Effector memory CD4-positive, alpha-beta T cell (primary cell): ENCODE data around the gene ADAMTS14.

Experiments used
- DNase-seq, 3 donors: peaks; one replicate each; pipeline ENCODE4 v3.0.0-alpha.2; 2020
- H3K27ac ChIP-seq: 2 replicates; pipeline ENCODE4 v1.7.0; 2013; ENCODE audit warnings: mild to moderate bottlenecking, low read length, moderate library complexity; ENCODE audit not compliant: insufficient read depth, poor library complexity, severe bottlenecking
- H3K27me3 ChIP-seq: replicated peaks from 2 replicates; pipeline ENCODE4 v1.7.0; 2013; ENCODE audit warnings: mild to moderate bottlenecking, low read length; ENCODE audit not compliant: insufficient read depth, control insufficient read depth, poor library complexity, severe bottlenecking
- H3K36me3 ChIP-seq: 2 replicates; pipeline ENCODE4 v1.7.0; 2013; ENCODE audit warnings: mild to moderate bottlenecking, low read length, moderate library complexity; ENCODE audit not compliant: control insufficient read depth, insufficient read depth
- H3K4me1 ChIP-seq: 2 replicates; pipeline ENCODE4 v1.7.0; 2013; ENCODE audit warnings: low read length, mild to moderate bottlenecking; ENCODE audit not compliant: control insufficient read depth, insufficient read depth, poor library complexity, severe bottlenecking
- H3K4me3 ChIP-seq: 2 replicates; pipeline ENCODE4 v1.7.0; 2013; ENCODE audit warnings: low read length, low read depth, mild to moderate bottlenecking; ENCODE audit not compliant: insufficient read depth, poor library complexity, severe bottlenecking
- H3K9me3 ChIP-seq: 2 replicates; pipeline ENCODE4 v1.7.0; 2013; ENCODE audit warnings: mild to moderate bottlenecking, low read length, moderate library complexity; ENCODE audit not compliant: control insufficient read depth

Gene ADAMTS14

DNA sequence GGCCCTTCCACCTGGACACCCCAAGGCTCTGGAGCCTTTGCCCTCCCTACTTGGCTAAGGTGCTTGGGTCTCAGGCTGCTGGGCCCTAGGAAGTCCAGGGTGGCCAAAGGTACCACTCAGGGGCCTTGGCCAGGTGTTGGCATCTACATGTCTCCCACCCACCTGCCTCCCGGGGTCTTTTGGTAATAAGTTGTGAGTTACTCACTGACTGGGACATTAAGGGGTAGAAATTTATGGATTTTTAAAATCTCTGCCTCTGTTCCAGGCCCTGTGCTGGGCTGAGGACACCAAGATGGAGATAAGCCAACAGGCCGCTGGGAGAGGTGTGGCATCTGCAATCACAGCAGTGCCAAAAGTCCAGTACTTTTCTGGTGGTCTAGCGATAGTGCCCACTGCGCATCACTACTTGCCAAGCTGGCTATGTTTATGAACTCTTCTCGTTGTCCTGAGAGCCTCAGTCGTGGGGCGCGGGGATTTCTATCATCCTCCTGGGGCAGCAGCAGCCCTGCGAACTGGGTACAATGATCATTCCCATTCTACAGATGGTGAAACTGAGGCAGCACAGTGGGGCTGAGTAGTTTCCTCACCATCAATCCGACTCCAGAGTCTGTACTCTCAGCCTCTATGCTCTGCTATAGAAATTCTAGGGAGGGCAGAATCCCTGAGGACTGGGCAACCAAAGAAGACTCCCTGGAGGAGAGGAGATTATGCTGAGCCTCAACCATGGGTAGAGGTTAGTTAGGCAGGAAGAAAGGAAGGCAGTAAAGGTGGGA lies 76.7 kb downstream of the ADAMTS14 start:
- H3K36me3 ChIP-seq = no peaks in the 10 kb centered on the region
- H3K4me3 ChIP-seq = no peak overlapping the region
- H3K27ac ChIP-seq = no peak overlapping the region
- DNase-seq = no peak
- no peaks in the 10 kb centered on the region for H3K27me3 ChIP-seq
- no peaks in the 10 kb centered on the region for H3K9me3 ChIP-seq
- no peaks in the 10 kb centered on the region for H3K4me1 ChIP-seq

DNA sequence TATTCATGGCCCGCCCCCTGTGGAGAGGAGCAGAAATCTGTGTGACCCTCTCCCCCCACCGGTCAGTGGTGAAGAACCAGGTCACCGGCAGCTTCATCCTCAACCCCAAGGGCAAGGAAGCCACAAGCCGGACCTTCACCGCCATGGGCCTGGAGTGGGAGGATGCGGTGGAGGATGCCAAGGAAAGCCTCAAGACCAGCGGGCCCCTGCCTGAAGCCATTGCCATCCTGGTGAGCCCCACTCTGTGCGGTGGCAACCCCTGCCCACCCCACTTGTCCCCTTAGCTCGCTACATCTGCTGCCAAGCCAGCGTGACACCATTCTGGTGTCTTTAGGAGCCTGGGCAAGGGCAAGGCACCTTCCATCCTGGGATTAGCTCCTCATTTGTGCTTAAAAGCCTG lies 77.5 kb downstream of the ADAMTS14 start:
- H3K4me1 ChIP-seq = no peaks in the 10 kb centered on the region
- H3K27ac ChIP-seq = no peak overlapping the region
- no peaks in the 10 kb centered on the region for H3K9me3 ChIP-seq
- no peak overlapping the region for H3K4me3 ChIP-seq
- DNase-seq = no peak
- no peaks in the 10 kb centered on the region for H3K27me3 ChIP-seq
- no peaks in the 10 kb centered on the region for H3K36me3 ChIP-seq

DNA sequence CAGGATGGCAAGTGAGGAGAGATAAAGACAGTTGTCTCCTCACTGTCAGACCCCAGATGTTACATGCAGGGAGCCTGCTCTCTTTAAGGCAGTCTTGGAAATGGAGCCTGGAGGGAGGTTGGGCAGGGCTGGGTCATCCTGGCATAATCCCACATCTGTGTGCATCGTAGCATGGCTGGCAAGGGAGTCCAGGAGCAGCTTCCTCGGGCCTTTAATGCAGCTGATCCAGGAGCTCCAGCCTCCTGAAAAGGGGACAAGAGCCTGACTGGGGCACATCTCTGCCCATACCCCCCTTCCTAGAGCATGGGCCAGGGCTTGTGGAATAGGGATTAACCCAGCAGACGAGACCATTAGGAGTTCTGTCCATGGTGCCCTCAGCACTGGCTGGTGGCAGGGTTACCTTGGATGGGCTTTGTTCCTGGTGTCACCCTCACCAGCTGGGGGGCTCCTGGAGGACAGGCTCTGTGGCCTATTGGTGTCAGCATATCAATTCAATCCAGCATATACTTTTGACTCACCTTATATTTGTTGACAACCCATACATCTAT lies 77.9 kb downstream of the ADAMTS14 start:
- Histone ChIP-seq H3K4me1 (no peaks in the 10 kb centered on the region), H3K36me3 (no peaks in the 10 kb centered on the region), H3K9me3 (no peaks in the 10 kb centered on the region), H3K27me3 (no peaks in the 10 kb centered on the region), H3K27ac (no peak overlapping the region), H3K4me3 (no peak overlapping the region)
- no peak for DNase-seq

DNA sequence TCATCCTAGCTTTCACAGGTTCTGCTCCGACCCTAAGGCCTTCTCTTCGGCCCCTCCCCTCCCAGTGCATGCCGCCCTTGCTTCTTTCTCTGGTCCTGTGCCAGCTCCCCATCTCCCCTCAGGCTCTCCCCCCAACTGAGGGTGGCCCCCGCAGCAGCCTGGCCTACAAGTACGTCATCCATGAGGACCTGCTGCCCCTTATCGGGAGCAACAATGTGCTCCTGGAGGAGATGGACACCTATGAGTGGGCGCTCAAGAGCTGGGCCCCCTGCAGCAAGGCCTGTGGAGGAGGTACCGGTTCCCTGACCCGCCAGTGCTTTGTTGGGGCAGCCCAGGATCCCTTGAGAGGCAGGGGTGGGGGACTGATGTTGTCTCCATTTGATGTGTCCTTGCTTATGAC lies 79.0 kb downstream of the ADAMTS14 start:
- no peak for DNase-seq
- no peak overlapping the region for H3K4me3 ChIP-seq
- no peaks in the 10 kb centered on the region for H3K36me3 ChIP-seq
- H3K4me1 ChIP-seq = no peaks in the 10 kb centered on the region
- H3K9me3 ChIP-seq = no peaks in the 10 kb centered on the region
- no peaks in the 10 kb centered on the region for H3K27me3 ChIP-seq
- H3K27ac ChIP-seq = no peak overlapping the region

DNA sequence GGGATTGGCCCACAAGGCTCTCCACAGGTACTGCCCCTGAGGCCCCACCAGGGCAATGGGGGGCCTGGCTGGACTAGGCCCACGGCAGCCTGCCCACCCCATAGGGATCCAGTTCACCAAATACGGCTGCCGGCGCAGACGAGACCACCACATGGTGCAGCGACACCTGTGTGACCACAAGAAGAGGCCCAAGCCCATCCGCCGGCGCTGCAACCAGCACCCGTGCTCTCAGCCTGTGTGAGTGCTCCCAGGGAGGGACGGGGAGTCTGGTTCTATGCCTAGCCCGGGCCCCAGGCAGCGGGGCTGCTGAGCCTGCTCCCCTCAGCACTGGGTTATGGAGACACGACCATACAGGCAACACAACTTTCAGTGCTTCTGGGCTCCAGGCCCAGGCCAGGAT lies 79.7 kb downstream of the ADAMTS14 start:
- Histone ChIP-seq H3K4me3 (no peak overlapping the region), H3K4me1 (no peaks in the 10 kb centered on the region), H3K9me3 (no peaks in the 10 kb centered on the region), H3K36me3 (no peaks in the 10 kb centered on the region), H3K27ac (no peak overlapping the region), H3K27me3 (no peaks in the 10 kb centered on the region)
- DNase-seq = no peak

DNA sequence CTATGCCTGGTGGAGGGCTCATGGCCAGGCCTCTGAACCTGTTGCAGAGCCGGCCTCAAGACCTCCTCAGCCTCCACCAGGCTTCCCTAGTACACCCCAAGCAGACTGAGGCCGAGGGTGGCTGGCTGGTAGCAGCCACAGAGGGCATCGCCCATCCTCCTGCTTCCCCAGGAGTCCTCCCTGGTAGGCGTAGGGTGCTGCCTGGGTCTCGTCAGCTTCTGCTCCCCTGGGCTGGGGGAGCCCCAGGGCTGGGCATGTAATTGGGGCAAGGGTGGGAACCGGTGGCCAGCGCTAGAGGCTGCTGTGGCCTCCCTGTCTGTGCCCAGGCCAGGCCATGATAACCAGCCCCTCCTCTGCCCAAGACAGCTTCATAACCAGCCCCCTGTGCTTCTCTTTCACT lies 80.3 kb downstream of the ADAMTS14 start:
- Histone ChIP-seq H3K27me3 (no peaks in the 10 kb centered on the region), H3K9me3 (no peaks in the 10 kb centered on the region), H3K36me3 (no peaks in the 10 kb centered on the region), H3K27ac (no peak overlapping the region), H3K4me3 (no peak overlapping the region), H3K4me1 (no peaks in the 10 kb centered on the region)
- DNase-seq = no peak

DNA sequence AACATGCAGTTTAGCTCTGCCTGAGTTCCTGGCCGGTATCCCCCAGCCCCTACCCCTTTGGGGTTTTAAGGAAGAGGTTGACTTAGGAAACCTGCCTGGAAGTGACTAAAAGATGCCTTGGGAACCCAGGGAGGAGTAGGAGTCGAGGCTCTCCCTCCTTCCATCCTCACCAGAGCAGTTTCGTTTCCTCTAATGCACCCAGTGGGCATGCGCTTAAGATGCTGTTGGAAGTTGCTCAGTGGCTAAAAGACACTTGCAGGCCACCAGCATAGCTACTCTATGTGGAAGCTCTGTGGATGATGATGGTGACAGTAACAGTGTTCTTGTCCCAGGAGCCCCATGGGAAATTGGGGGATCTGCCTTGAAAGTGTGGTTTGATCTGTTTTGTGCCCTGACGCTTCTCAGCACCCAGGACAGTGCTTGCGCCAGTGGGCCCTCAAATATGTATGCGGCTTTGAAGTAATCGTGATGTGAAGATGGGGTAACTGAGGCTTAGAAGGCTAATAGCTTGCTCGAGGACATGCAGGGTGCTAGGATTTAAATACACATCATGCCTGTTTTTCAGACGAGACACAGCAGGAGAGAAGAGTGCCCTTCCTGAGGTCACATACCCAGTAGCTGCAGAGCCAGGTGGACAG lies 80.8 kb downstream of the ADAMTS14 start:
- Histone ChIP-seq H3K36me3 (no peaks in the 10 kb centered on the region), H3K27ac (no peak overlapping the region), H3K4me3 (no peak overlapping the region), H3K9me3 (no peaks in the 10 kb centered on the region), H3K4me1 (no peaks in the 10 kb centered on the region), H3K27me3 (no peaks in the 10 kb centered on the region)
- DNase-seq = no peak

DNA sequence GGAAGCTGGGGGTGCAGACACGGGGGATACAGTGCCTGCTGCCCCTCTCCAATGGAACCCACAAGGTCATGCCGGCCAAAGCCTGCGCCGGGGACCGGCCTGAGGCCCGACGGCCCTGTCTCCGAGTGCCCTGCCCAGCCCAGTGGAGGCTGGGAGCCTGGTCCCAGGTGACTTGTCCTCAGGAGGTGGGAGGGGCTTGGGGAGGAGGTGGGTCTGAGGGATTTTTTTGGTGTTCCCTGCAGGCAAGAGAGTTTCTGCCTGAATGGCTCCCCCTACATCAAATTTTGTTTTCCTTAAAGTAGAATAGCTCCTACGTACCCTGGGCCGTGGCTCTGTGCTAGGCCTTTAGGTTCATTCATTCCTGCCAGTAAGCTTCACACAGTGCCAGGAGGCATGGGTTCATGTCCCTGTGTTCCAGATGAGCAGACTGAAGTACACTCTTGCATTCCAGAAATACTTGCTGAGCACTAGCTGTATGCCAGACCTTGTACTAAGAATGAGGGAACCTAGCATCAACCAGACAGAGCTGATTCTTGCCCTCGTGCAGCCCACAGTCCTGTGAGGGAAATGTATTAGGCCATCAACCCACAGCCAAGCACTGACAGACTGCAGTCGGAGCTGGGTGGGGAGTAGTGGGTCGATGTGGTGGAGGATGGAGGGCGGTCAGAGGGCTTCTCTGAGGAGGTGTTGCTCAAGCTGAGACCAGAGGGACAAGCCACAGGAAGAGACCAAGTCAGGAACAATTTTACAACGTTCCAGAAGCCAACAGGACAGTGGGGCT lies 81.7 kb downstream of the ADAMTS14 start:
- Histone ChIP-seq H3K36me3 (no peaks in the 10 kb centered on the region), H3K27ac (no peak overlapping the region), H3K4me3 (no peak overlapping the region), H3K27me3 (no peaks in the 10 kb centered on the region), H3K9me3 (no peaks in the 10 kb centered on the region), H3K4me1 (no peaks in the 10 kb centered on the region)
- DNase-seq = no peak

DNA sequence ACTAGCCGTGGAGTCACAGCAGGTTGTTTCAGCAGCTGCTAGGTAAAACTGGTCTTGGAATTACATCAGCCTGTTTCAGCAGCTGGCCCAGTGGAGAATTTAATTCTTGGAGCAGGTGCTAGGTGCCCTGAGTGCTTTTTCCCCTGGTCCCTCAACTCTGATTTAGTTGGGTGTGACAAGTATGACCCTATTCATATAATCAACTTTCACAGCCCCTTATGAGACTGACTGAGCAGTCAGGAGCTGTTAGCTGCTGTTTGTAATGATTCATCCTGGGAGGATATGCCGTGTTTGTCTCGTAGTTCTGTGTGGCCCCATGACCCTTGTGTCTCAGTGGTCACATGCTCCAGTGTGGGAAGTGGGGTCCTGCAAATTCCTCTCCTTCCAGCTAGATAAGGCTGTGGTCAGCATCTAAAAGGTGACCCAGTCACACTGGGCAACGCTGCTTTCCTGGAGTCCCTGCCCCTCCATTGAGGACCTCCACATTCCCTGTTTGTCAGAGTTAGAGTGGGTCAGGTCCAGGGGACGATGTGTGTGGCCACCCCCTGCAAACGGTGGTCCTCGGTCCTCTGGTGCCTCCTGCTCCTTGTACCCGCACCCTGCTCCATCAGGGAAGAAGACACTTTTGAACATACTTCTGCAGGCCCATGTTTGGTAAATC lies 84.5 kb downstream of the ADAMTS14 start:
- Histone ChIP-seq H3K4me1 (no peaks in the 10 kb centered on the region), H3K9me3 (no peaks in the 10 kb centered on the region)
- DNase-seq = no peak

More for the DNA sequence above, 84.5 kb downstream of the ADAMTS14 start:
- H3K36me3 ChIP-seq = no peaks in the 10 kb centered on the region
- H3K27ac ChIP-seq = no peak overlapping the region
- H3K4me3 ChIP-seq = no peak overlapping the region
- H3K27me3 ChIP-seq = no peaks in the 10 kb centered on the region
